ENCODE results near the gene ECE1. TPM values are rescaled to one million over a fixed set of nuclear protein-coding genes. Genes with fewer than 3 reads are reported as not detected.
"Not testable (repeated sequence)": the region's sequence is repeated elsewhere in the genome, so short reads cannot be mapped to it uniquely, and the experiment has no call there.

The ECE1 gene
- total RNA-seq, 2 experiments from 2014 or later, result 70.9 to 72.5 TPM

DNA sequence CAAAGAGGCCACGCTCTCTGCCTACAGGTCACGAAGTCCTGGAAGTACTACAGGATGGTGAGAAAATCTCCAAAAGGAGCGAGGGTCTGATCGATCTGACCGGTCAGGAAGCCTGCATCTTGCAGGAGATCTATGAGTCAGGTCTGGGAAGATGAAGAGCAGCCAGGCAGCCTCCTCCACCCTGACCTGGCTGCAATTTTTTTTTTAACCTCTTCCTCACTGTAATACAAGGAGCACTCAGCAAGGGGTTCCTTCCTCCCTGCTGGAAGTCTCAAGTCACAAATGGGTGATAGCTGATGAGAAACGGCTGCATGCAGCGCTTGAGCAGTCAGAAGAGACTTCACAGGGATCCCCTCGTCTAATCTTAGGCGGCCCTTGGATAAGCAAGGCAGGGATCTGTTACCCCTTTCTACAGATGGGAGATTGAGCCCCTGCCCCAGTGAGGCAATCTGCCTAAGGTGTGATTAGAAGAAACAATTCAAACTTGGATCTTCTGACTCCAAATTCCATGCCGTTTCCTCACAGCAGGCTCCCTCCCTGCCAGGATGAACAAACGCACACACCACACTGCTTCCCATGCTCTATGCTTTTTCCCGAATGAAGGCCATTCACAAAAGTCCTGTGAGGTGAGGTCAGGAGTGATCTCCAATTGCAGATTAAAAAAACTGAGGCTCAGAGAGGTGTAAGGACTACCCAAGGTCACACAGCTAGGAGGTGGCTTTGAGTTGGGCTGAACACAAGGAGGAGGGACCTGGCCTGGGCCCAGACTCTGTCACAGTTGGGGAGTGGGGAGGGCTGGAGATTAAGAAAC is 48.3 kb downstream of the ECE1 start:
- DNase-seq, result no peak
- Mint-ChIP-seq H3K9me3 (ENCODE audit: insufficient read depth) (no peaks in the 10 kb centered on the region), H3K27ac (no peak overlapping the region), H3K4me1 (ENCODE audit: low read depth) (no peaks in the 10 kb centered on the region), H3K4me3 (no peak overlapping the region), H3K27me3 (ENCODE audit: low read depth) (no peaks in the 10 kb centered on the region), H3K36me3 (ENCODE audit: low read depth) (peaks cover 53% of the 10 kb centered on the region)
- POLR2A ChIA-PET, result no interaction called here
- ATAC-seq, result no peak
- CTCF ChIA-PET, result interaction anchor here (1.4 to 2.4 kb wide), 2 partner anchors 11 to 28 kb away, joined by 3 to 12 read pairs; no protein-coding TSS in a partner anchor

- no peak overlapping the region for H3K4me3 Mint-ChIP-seq
- no peaks in the 10 kb centered on the region for H3K4me1 Mint-ChIP-seq (ENCODE audit: low read depth)
- POLR2A ChIA-PET, result interaction anchor here (0.9 kb wide), 1 partner anchor 124 kb away, joined by 3 read pairs; no protein-coding TSS in a partner anchor
- DNase-seq, result no peak
- H3K27me3 Mint-ChIP-seq (ENCODE audit: low read depth), result no peaks in the 10 kb centered on the region
- H3K27ac Mint-ChIP-seq, result no peak overlapping the region
- CTCF ChIA-PET, result interaction anchor here (0.8 to 2.4 kb wide), 4 partner anchors 9 to 128 kb away, joined by 3 to 12 read pairs (median 4); no protein-coding TSS in a partner anchor
- no peak for ATAC-seq
- H3K9me3 Mint-ChIP-seq (ENCODE audit: insufficient read depth), result no peaks in the 10 kb centered on the region
- H3K36me3 Mint-ChIP-seq (ENCODE audit: low read depth), result peaks cover 54% of the 10 kb centered on the region
Measured at GRCh38 chr1:21240706-21241105, 49.6 kb downstream of the ECE1 start.

GRCh38 chr1:21239221-21239620 is 51.0 kb downstream of the ECE1 start:
- Mint-ChIP-seq H3K4me1 (ENCODE audit: low read depth) (no peaks in the 10 kb centered on the region), H3K27me3 (ENCODE audit: low read depth) (no peaks in the 10 kb centered on the region), H3K36me3 (ENCODE audit: low read depth) (peaks cover 53% of the 10 kb centered on the region), H3K4me3 (no peak overlapping the region), H3K27ac (no peak overlapping the region), H3K9me3 (ENCODE audit: insufficient read depth) (no peaks in the 10 kb centered on the region)
- CTCF ChIA-PET, result interaction anchor here (2.4 kb wide), 1 partner anchor 31 kb away, joined by 12 read pairs; no protein-coding TSS in a partner anchor
- POLR2A ChIA-PET, result no interaction called here
- DNase-seq, result no peak
- ATAC-seq, result no peak

- H3K36me3 Mint-ChIP-seq (ENCODE audit: low read depth), result peaks cover 52% of the 10 kb centered on the region
- H3K27me3 Mint-ChIP-seq (ENCODE audit: low read depth), result no peaks in the 10 kb centered on the region
- DNase-seq, result no peak
- no peaks in the 10 kb centered on the region for H3K4me1 Mint-ChIP-seq (ENCODE audit: low read depth)
- H3K4me3 Mint-ChIP-seq, result no peak overlapping the region
- no peaks in the 10 kb centered on the region for H3K9me3 Mint-ChIP-seq (ENCODE audit: insufficient read depth)
- no peak overlapping the region for H3K27ac Mint-ChIP-seq
- CTCF ChIA-PET, result interaction anchor here (1.1 to 1.9 kb wide), 3 partner anchors 16 to 130 kb away, joined by 3 to 6 read pairs (median 4); no protein-coding TSS in a partner anchor
- POLR2A ChIA-PET, result interaction anchor here (0.6 kb wide), 1 partner anchor 95 kb away, joined by 3 read pairs; no protein-coding TSS in a partner anchor
- no peak for ATAC-seq
Measured at GRCh38 chr1:21238141-21238800, 52.0 kb downstream of the ECE1 start.

DNA sequence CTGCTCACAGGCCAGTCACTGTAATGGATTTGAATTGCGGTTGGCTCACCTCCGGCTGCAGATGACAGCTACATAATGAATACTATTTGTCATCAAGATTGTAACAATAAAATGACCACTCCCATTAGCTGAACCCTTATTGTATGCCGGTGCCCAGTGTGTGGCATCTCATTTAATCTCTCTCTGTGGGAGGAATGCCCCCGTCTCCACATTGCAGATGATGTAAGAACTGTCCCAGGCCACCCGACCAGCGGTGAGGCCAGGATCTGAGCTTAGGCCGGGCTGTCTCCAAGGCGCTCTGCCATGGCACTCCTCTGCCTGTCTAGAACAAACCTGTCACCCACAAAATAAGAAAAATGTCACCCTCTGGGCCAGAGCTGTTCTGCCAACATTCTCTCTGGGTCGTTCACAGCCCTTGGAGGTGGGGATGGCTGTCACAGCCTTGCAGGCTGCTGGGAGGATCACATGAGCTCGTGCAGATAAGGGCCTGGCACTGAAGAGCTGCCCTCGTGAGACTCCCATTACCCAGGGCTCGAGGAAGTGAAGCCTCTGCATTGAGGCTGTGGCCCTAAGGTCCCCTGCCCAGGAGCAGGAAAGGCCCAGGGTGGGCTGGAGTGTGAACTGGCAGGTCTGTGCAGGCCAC is 52.7 kb downstream of the ECE1 start:
- ChIA-PET CTCF (interaction anchor here (1.1 to 1.9 kb wide), 4 partner anchors 17 to 131 kb away, joined by 3 to 6 read pairs (median 4); no protein-coding TSS in a partner anchor), POLR2A (interaction anchor here (0.6 kb wide), 1 partner anchor 96 kb away, joined by 3 read pairs; no protein-coding TSS in a partner anchor)
- H3K9me3 Mint-ChIP-seq (ENCODE audit: insufficient read depth), result no peaks in the 10 kb centered on the region
- ATAC-seq (no peak), DNase-seq (no peak)
- H3K27ac Mint-ChIP-seq, result no peak overlapping the region
- no peak overlapping the region for H3K4me3 Mint-ChIP-seq
- peaks cover 49% of the 10 kb centered on the region for H3K36me3 Mint-ChIP-seq (ENCODE audit: low read depth)
- no peaks in the 10 kb centered on the region for H3K4me1 Mint-ChIP-seq (ENCODE audit: low read depth)
- no peaks in the 10 kb centered on the region for H3K27me3 Mint-ChIP-seq (ENCODE audit: low read depth)

DNA sequence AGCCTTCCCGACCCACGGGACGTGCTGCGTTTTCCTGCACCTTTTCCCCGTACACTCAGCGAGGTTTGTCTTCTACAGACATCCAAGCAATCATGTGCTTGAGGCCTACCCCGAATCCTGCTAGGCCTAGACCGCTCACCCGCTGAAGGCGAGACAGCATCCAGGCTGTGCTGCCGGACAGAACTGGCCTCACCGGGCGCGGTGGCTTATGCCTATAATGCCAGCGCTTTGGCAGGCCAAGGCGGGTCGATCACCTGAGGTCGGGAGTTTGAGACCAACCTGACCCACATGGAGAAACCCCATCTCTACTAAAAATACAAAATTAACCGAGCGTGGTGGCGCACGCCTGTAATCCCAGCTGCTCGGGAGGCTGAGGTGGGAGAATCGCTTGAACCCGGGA is 54.1 kb downstream of the ECE1 start:
- Mint-ChIP-seq H3K27ac (no peak overlapping the region), H3K27me3 (ENCODE audit: low read depth) (no peaks in the 10 kb centered on the region), H3K4me3 (no peak overlapping the region), H3K4me1 (ENCODE audit: low read depth) (no peaks in the 10 kb centered on the region), H3K9me3 (ENCODE audit: insufficient read depth) (no peaks in the 10 kb centered on the region), H3K36me3 (ENCODE audit: low read depth) (peaks cover 46% of the 10 kb centered on the region)
- ChIA-PET CTCF (interaction anchor here (6.3 kb wide), 1 partner anchor 132 kb away, joined by 65 read pairs; no protein-coding TSS in a partner anchor), POLR2A (no interaction called here)
- ATAC-seq, result no peak
- no peak for DNase-seq

- peaks cover 50% of the 10 kb centered on the region for H3K36me3 Mint-ChIP-seq (ENCODE audit: low read depth)
- no peaks in the 10 kb centered on the region for H3K9me3 Mint-ChIP-seq (ENCODE audit: insufficient read depth)
- CTCF ChIA-PET, result interaction anchor here (0.9 to 6.3 kb wide), 5 partner anchors 10 to 134 kb away, joined by 3 to 65 read pairs (median 5); no protein-coding TSS in a partner anchor
- POLR2A ChIA-PET, result no interaction called here
- H3K4me1 Mint-ChIP-seq (ENCODE audit: low read depth), result no peaks in the 10 kb centered on the region
- H3K27ac Mint-ChIP-seq, result no peak overlapping the region
- ATAC-seq (no peak), DNase-seq (no peak)
- H3K4me3 Mint-ChIP-seq, result no peak overlapping the region
- H3K27me3 Mint-ChIP-seq (ENCODE audit: low read depth), result no peaks in the 10 kb centered on the region
Measured at GRCh38 chr1:21234779-21235178, 55.5 kb downstream of the ECE1 start.

DNA sequence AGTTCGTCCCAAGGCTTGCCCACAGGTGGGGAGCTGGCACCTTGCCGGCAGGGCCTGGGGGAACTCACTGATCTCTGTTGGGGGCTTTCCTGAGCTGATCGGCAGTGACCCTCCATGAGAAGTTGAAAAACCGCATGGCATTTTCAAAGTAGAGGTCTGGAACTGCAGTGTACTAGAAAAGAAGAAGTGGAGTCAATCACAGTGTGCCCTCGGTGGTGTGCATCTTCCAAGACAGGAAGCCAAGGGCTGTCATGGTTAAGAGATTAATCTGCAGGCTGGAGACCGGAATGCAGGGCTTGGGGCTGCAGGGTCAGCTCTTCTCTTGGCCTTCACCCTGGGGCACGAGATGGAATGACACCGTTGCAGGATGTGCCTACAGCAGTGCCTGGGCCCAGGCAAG is 56.8 kb downstream of the ECE1 start:
- no peak overlapping the region for H3K27ac Mint-ChIP-seq
- H3K4me3 Mint-ChIP-seq, result no peak overlapping the region
- ATAC-seq, result no peak
- H3K36me3 Mint-ChIP-seq (ENCODE audit: low read depth), result peaks cover 48% of the 10 kb centered on the region
- no peaks in the 10 kb centered on the region for H3K27me3 Mint-ChIP-seq (ENCODE audit: low read depth)
- no peaks in the 10 kb centered on the region for H3K9me3 Mint-ChIP-seq (ENCODE audit: insufficient read depth)
- ChIA-PET CTCF (interaction anchor here (1.1 to 6.3 kb wide), 12 partner anchors 10 to 135 kb away, joined by 3 to 65 read pairs (median 6); no protein-coding TSS in a partner anchor), POLR2A (no interaction called here)
- DNase-seq, result no peak
- no peaks in the 10 kb centered on the region for H3K4me1 Mint-ChIP-seq (ENCODE audit: low read depth)

DNA sequence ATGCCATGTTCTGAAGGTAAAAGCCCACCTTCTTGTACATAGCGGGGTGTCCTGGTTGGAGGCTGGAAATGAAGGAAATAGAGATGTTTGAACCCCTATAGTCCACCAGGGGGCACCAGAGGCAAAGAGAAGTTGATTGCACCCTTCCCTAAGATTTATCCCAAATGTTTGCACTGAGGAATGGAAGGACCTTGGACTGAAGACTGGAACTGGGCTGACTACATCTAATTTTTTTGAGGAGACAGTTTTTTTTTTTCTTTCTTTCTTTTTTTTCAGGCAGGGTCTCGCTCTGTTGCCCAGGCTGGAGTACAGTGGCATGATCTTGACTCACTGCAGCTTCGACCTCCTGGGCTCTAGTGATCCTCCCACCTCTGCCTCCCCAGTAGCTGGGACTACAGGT is 58.2 kb downstream of the ECE1 start:
- no peaks in the 10 kb centered on the region for H3K27me3 Mint-ChIP-seq (ENCODE audit: low read depth)
- H3K4me3 Mint-ChIP-seq, result no peak overlapping the region
- POLR2A ChIA-PET, result no interaction called here
- ATAC-seq, result no peak
- CTCF ChIA-PET, result interaction anchor here (0.8 to 6.3 kb wide), 28 partner anchors 8 to 512 kb away, joined by 3 to 65 read pairs (median 4); no protein-coding TSS in a partner anchor
- peak; percentile 52 for DNase-seq
- no peaks in the 10 kb centered on the region for H3K9me3 Mint-ChIP-seq (ENCODE audit: insufficient read depth)
- no peaks in the 10 kb centered on the region for H3K4me1 Mint-ChIP-seq (ENCODE audit: low read depth)
- H3K36me3 Mint-ChIP-seq (ENCODE audit: low read depth), result peaks cover 41% of the 10 kb centered on the region
- H3K27ac Mint-ChIP-seq, result no peak overlapping the region

DNA sequence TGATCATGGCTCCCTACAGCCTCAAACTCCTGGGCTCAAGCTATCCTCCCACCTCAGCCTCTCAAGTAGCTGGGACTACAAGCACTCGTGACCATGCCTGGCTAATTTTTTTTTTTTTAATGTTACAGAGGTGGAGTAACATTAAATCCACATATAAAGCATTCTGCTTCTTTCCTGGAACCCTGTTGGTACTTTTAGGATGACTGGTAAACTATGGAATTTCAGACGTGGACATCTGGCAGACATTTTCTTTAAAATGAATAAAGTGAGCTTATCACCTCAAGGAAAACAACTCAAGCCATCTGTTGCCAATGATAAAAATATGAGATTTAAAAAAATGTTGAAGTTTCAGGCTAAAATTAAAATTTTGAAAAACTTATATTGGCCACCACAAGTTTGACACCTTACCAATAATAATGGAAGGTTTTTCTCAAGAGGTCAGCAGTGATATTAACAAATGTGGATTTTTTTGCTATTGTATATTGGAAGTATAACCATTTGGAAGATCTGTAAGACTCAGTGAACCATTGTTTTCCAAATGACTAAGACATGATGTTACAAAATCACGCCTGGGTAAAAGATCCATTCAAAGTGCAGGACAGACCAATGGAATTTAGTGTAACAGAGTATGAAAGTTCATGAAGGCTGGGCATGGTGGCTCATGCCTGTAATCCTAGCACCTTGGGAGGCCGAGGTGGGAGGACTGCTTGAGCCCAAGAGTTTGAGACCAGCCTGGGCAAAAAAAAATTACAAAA is 60.8 kb downstream of the ECE1 start:
- Mint-ChIP-seq H3K27ac (no peak overlapping the region), H3K4me3 (no peak overlapping the region), H3K36me3 (ENCODE audit: low read depth) (peaks cover 38% of the 10 kb centered on the region), H3K4me1 (ENCODE audit: low read depth) (no peaks in the 10 kb centered on the region), H3K9me3 (ENCODE audit: insufficient read depth) (no peaks in the 10 kb centered on the region), H3K27me3 (ENCODE audit: low read depth) (no peaks in the 10 kb centered on the region)
- DNase-seq (no peak), ATAC-seq (no peak)
- CTCF ChIA-PET, result interaction anchor here (1.5 to 1.8 kb wide), 2 partner anchors 13 to 41 kb away, joined by 4 read pairs; no protein-coding TSS in a partner anchor
- POLR2A ChIA-PET, result no interaction called here

GRCh38 chr1:21228224-21228623 is 62.0 kb downstream of the ECE1 start:
- H3K27me3 Mint-ChIP-seq (ENCODE audit: low read depth); POLR2A ChIA-PET; H3K4me1 Mint-ChIP-seq (ENCODE audit: low read depth); ATAC-seq; DNase-seq; H3K9me3 Mint-ChIP-seq (ENCODE audit: insufficient read depth); H3K27ac Mint-ChIP-seq; H3K4me3 Mint-ChIP-seq: not testable (repeated sequence)
- peaks cover 40% of the 10 kb centered on the region for H3K36me3 Mint-ChIP-seq (ENCODE audit: low read depth)
- CTCF ChIA-PET, result interaction anchor here (1.5 to 1.8 kb wide), 2 partner anchors 11 to 42 kb away, joined by 4 read pairs; no protein-coding TSS in a partner anchor

Measured in activated CD8-positive, alpha-beta T cell treated with anti-CD3 and anti-CD28 coated beads, Interleukin-2, amount 10 ng/mL, durations not matched to agents 7 days and 5 days (primary cell).